ELF-1 (cell line): Measurements from ENCODE around the gene OR2G2.

ENCODE experiments used
- DNase-seq: peaks from one replicate; pipeline ENCODE4 v3.0.0-alpha.2; 2016; ENCODE audit warnings: low read depth, low spot score

The OR2G2 gene, protein sequence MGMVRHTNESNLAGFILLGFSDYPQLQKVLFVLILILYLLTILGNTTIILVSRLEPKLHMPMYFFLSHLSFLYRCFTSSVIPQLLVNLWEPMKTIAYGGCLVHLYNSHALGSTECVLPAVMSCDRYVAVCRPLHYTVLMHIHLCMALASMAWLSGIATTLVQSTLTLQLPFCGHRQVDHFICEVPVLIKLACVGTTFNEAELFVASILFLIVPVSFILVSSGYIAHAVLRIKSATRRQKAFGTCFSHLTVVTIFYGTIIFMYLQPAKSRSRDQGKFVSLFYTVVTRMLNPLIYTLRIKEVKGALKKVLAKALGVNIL

GRCh38 chr1:247588060-247588459 lies at the start of gene OR2G2:
Gene OR2G2, plus strand, starts transcription at chr1:247588360. Its CDS starts 0 bp downstream, at chr1:247588360.
- DNase-seq, result no peak

DNA sequence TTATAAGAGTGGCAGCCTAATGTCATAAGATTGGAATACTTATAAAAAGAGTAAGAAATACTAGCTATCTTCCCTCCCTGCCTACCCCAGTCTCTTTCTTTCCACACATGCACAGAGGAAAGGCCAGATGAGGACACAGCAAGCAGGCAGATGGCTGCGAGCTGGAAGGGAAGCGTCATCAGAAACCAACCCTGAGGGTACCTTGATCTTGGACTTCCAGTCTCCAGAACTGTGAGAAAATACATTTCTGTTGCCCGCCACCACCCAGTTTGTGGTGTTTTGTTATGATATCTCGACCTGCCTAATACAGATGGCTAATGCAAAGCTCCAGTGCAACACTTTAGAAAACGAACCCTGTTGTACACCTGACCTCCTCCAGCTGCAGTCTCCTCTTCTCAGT lies 49.6 kb upstream of the OR2G2 start:
- DNase-seq, result no peak

DNA sequence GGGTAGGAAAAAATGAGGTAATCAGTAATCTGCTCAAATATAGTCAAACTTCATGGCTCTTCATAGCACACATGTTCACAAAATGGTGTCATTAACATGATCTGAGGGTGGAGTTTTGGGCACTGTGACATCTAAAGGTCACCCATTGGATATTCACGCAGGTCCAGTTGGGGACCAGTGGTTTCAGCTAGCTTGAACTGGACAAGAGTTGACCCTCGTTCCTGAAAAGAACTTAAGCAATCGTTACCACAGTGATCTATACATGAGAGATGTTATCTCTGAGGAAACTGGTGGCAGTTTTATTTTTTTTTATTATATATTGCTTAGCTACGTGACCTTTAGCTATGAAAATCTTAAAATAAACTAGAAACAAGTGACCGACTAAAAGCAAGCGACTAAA lies 48.9 kb upstream of the OR2G2 start:
- DNase-seq, result no peak

DNA sequence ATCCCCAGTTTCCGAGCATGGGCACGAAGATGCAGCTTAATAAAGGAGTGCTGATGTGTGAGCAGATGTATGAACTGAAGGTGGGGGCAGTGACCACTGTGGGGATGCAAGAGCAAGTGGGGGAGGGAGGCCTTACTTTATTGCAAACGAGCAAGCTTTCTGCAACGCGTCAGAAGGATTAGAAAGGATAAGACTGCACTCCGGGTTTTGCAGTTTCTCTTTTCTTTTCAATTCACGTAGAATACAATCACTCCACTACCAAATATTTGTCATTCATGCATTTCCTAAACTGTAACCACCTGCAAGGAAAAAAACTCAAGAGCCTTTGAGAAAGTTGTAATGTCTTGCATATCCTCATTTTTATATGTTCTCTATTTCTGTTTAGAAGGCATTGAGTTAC lies 47.6 kb upstream of the OR2G2 start:
- no peak for DNase-seq

- DNase-seq, result no peak
Measured at GRCh38 chr1:247542811-247543210, 45.3 kb upstream of the OR2G2 start.

GRCh38 chr1:247548092-247548491 lies 40.1 kb upstream of the OR2G2 start:
- no peak for DNase-seq

GRCh38 chr1:247548769-247549182 lies 39.4 kb upstream of the OR2G2 start, which contains the start of gene GCSAML:
Gene GCSAML, plus strand, starts transcription at chr1:247549134. Its CDS starts 58 bp downstream, at chr1:247549192.
- no peak for DNase-seq

GRCh38 chr1:247551721-247552120 lies 36.4 kb upstream of the OR2G2 start:
- DNase-seq, result peak; percentile 35

DNA sequence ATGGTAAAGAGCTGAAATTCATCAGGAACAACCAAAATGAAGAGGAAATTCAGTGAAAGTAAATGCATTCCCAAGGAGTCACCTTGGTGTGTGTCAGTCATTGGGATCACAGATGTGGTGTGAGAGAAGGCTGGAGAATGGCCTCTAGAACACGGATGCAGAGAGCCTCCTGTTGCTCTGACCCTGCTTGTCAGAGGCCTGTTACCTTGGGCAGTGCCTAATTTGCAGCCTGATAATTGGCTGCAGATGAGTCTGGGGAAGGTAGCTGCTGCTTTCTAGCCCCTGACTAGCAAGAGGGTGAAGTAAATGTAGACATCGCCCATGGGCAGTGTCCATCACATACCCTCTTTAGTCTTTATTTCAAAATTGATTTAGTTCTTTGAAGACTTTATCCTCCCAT lies 35.9 kb upstream of the OR2G2 start:
- DNase-seq, result peak; percentile 18

- no peak for DNase-seq
Measured at GRCh38 chr1:247557926-247558674, 30.1 kb upstream of the OR2G2 start.

GRCh38 chr1:247561711-247562110 lies 26.4 kb upstream of the OR2G2 start:
- no peak for DNase-seq

DNA sequence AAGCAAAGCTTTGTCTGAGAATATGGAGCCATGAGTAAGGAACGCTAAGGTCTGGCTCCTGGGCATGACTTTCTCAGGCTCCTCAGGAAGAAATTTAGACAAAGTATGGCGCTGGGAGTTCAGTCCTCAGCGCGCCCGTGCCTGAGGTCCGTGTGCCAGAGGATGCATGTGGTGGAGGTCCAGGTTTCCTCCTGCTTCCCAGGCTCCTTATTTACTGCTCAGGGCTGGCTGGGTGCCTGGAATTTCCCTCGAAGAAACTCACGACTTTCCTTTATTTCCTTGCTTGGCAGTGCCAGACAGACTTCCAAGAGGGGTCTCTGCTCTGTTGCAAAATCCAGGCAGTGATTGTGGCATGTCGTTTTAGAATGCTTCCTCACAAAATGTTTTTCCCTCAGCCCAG lies 26.0 kb upstream of the OR2G2 start:
- DNase-seq, result no peak

GRCh38 chr1:247574236-247574635 lies 13.9 kb upstream of the OR2G2 start:
- no peak for DNase-seq

- DNase-seq, result no peak
Measured at GRCh38 chr1:247574664-247575063, 13.5 kb upstream of the OR2G2 start.

- no peak for DNase-seq
Measured at GRCh38 chr1:247576514-247576913, 11.6 kb upstream of the OR2G2 start.

- no peak for DNase-seq
Measured at GRCh38 chr1:247578946-247579460, 9.2 kb upstream of the OR2G2 start.

- DNase-seq, result no peak
Measured at GRCh38 chr1:247605286-247605685, 17.1 kb downstream of the OR2G2 start, which contains the start of gene OR2G3. Gene OR2G3, plus strand, starts transcription at chr1:247605586. Its CDS starts 0 bp downstream, at chr1:247605586.

DNA sequence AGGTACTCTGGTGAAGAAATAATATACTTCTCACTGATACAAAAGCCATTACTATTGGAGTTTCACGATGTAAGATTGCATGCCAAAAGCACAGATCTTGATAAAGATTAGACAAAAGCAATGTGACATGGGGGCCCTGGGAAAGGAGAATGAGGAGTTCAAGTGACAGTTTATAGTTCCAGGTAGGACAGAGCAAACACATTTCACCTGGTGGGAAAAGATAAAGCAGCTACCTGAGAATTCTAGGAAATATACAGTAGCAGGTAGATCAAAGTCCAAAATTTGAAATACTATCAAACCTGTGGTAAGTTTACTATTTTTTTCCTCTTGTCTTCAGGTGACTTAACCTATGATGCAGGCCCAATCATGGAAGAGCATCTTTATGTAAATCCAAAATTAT lies 25.2 kb downstream of the OR2G2 start:
- DNase-seq, result no peak

- no peak for DNase-seq
Measured at GRCh38 chr1:247614625-247615024, 26.5 kb downstream of the OR2G2 start.

DNA sequence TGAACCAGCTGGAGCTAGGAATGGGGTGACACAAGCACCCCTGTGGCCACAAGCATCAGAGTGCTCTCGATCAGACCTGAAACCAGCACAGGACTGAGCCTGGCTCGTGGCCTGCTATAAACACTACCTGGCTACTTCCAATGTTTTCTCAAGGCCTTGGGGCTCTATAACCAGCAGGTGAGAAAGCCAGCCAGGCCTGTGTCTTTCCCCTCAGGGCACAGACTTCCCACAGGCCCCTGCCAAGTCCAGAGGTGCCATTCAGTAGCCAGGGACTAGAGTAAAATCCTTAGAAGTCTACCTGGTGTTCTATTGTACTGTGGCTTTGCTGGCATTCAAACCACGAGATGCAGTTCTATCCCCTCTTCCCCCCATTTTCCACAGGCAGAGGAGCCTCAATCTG lies 39.8 kb downstream of the OR2G2 start:
- DNase-seq, result no peak

DNA sequence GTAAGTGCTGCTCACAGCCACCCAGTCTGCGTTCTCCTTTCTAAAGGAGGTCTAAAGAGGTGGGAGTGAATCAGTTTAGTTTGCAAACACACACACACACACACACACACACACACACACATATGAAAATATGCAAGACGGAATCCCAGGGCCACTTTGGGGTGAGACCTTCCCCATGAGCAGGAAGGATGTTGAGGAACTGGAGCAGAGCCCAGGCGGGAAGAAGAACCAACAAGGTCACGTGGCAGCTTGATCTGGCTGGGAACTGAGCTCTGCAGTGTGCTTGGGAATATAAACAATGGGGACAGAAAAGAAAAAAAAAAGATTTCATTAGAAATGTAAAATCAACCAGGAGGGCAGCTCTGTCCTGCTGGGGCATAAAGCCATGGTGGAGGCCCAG lies 49.9 kb downstream of the OR2G2 start:
- DNase-seq, result no peak

DNA sequence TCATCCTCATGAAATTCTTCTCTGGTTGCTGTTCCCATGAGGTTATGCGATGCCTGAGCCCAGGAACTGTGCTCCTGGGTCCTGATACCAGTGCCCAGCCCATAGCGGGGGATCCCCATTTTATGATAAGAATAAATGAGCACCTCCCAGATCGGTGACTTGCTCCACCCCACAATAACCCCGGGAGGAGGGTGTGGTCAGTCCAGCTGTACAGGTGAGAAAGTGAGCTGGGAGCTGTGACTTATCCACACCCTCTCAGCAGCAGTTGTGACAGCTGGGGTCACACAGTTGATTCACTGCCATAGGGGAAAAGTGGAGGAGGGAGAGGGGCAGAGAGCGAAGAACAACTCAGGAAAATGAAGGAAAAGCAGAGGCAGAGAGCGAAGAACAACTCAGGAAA lies 50.6 kb downstream of the OR2G2 start:
- DNase-seq, result no peak
